SK-N-SH (cell line): ENCODE measurements around the gene UTS2. TPM values are rescaled to one million over a fixed set of nuclear protein-coding genes. Genes with fewer than 3 reads are reported as not detected.

Experiments
- CTCF ChIA-PET: fragments of 300-600, 350-600 bp; formaldehyde crosslinking; extraction: SDS; loops from one replicate; lab custom pipeline; 2021; lab: Yijun Ruan, JAX
- POLR2A ChIA-PET: fragments of 350-600 bp; sonication (Branson Sonifier 250); formaldehyde crosslinking; extraction: SDS; loops from one replicate; lab custom pipeline; 2020; ENCODE audit warnings: antibody characterized with exemption, inconsistent platforms; lab: Yijun Ruan, JAX
- DNase-seq: peaks from one replicate; pipeline ENCODE4 v3.0.0; 2012
- H2AFZ ChIP-seq: fragments of 200-600 bp; sonication (generic); 2 replicates; pipeline ENCODE4 v1.8.1; 2016; ENCODE audit warnings: antibody characterized with exemption, mild to moderate bottlenecking, low read depth
- H3F3A ChIP-seq: fragments of 200-600 bp; sonication (generic); replicated peaks from 2 replicates; pipeline ENCODE3; 2016; ENCODE audit warnings: antibody characterized with exemption, mild to moderate bottlenecking; ENCODE audit not compliant: insufficient read depth
- H3K27ac ChIP-seq, 2 experiments: fragments of 200-500 bp in 1 of 2; fragments of 200-600 bp in 1 of 2; sonication (Bioruptor generic) in 1 of 2; sonication (generic), shearing (Covaris generic) in 1 of 2; 2 replicates each; pipeline versions ENCODE4 v1.5.1 to v1.6.1; 2014 to 2016; ENCODE audit warnings: low read depth in 2 of 2, inconsistent platforms in 1 of 2, low read length in 1 of 2, mild to moderate bottlenecking in 1 of 2, mixed read lengths in 1 of 2
- H3K27me3 ChIP-seq: fragments of 200-600 bp; sonication (generic), shearing (Covaris generic); 2 replicates; pipeline ENCODE4 v1.6.1; 2016; ENCODE audit warnings: mixed run types; ENCODE audit not compliant: insufficient read depth
- H3K36me3 ChIP-seq, 2 experiments: fragments of 200-500 bp in 1 of 2; fragments of 200-600 bp in 1 of 2; sonication (Bioruptor generic) in 1 of 2; sonication (generic) in 1 of 2; replicated peaks in 1 of 2; 2 replicates each; pipeline versions ENCODE3 to v1.5.1; 2014 to 2016; ENCODE audit warnings: low read length in 1 of 2, mild to moderate bottlenecking in 1 of 2; ENCODE audit not compliant: insufficient read depth in 2 of 2, control insufficient read depth in 1 of 2
- H3K4me1 ChIP-seq, 2 experiments: fragments of 200-500 bp in 1 of 2; fragments of 200-600 bp in 1 of 2; sonication (Bioruptor generic) in 1 of 2; sonication (generic), shearing (Covaris generic) in 1 of 2; 2 replicates each; pipeline versions ENCODE4 v1.5.1 to v1.6.1; 2014 to 2016; ENCODE audit warnings: low read depth in 1 of 2, low read length in 1 of 2, mixed run types in 1 of 2; ENCODE audit not compliant: insufficient read depth in 2 of 2, control insufficient read depth in 1 of 2
- H3K4me2 ChIP-seq: fragments of 200-600 bp; sonication (generic), shearing (Covaris generic); 2 replicates; pipeline ENCODE4 v1.6.1; 2017; ENCODE audit warnings: mixed run types
- H3K4me3 ChIP-seq, 2 experiments: fragments of 200-500 bp in 1 of 2; fragments of 200-600 bp in 1 of 2; sonication (Bioruptor generic) in 1 of 2; sonication (generic), shearing (Covaris generic) in 1 of 2; 2 replicates each; pipeline versions ENCODE4 v1.5.1 to v1.8.1; 2014 to 2016; ENCODE audit warnings: low read depth in 2 of 2, inconsistent platforms in 1 of 2, low read length in 1 of 2, mild to moderate bottlenecking in 1 of 2, mixed read lengths in 1 of 2, moderate library complexity in 1 of 2
- H3K79me2 ChIP-seq: fragments of 200-600 bp; sonication (generic); 2 replicates; pipeline ENCODE4 v1.8.1; 2017; ENCODE audit warnings: mild to moderate bottlenecking; ENCODE audit not compliant: insufficient read depth
- H3K9ac ChIP-seq: fragments of 200-600 bp; sonication (generic); 2 replicates; pipeline ENCODE4 v1.6.1; 2017; ENCODE audit warnings: mixed run types
- H3K9me2 ChIP-seq: fragments of 200-600 bp; sonication (generic); 2 replicates; pipeline ENCODE4 v1.6.1; 2017; ENCODE audit warnings: mixed run types
- H3K9me3 ChIP-seq: fragments of 200-600 bp; sonication (generic); 2 replicates; pipeline ENCODE4 v1.6.1; 2017; ENCODE audit warnings: mixed run types, mild to moderate bottlenecking, moderate library complexity
- H4K20me1 ChIP-seq: fragments of 200-600 bp; sonication (generic); 2 replicates; pipeline ENCODE4 v1.6.1; 2017; ENCODE audit warnings: mild to moderate bottlenecking, mixed run types; ENCODE audit not compliant: insufficient read depth
- CTCF ChIP-seq: fragments of 200-600 bp; sonication (generic); IDR thresholded peaks from 2 replicates; pipeline ENCODE4 v1.6.1; 2017; ENCODE audit warnings: antibody characterized with exemption, mild to moderate bottlenecking, moderate library complexity
- EP300 ChIP-seq, 2 experiments: IDR thresholded peaks; 2 replicates each; pipeline versions ENCODE4 v1.4.0 to v1.6.1; 2012; ENCODE audit warnings: borderline replicate concordance in 1 of 2, low read depth in 1 of 2, low read length in 1 of 2
- FOSL2 ChIP-seq: IDR thresholded peaks from 2 replicates; pipeline ENCODE4 v1.4.0; 2012; ENCODE audit warnings: low read depth, mild to moderate bottlenecking, moderate library complexity, borderline replicate concordance
- GABPA ChIP-seq: IDR thresholded peaks from 2 replicates; pipeline ENCODE4 v1.4.0; 2012; ENCODE audit warnings: low read depth, mild to moderate bottlenecking
- IRF3 ChIP-seq: fragments of 150-350 bp; IDR thresholded peaks from 2 replicates; pipeline ENCODE4 v1.6.1; 2016; ENCODE audit warnings: mild to moderate bottlenecking, low read depth, low read length
- MAX ChIP-seq: IDR thresholded peaks from 2 replicates; pipeline ENCODE4 v1.4.0; 2012; ENCODE audit warnings: low read depth
- PBX3 ChIP-seq: IDR thresholded peaks from 2 replicates; pipeline ENCODE4; 2012
- RAD21 ChIP-seq: IDR thresholded peaks from 2 replicates; pipeline ENCODE4 v1.6.1; 2012; ENCODE audit warnings: mild to moderate bottlenecking, low read length
- RCOR1 ChIP-seq: fragments of 150-350 bp; IDR thresholded peaks from 2 replicates; pipeline ENCODE4 v1.6.1; 2017; ENCODE audit warnings: antibody characterized with exemption, low read length
- RFX5 ChIP-seq: IDR thresholded peaks from 2 replicates; pipeline ENCODE4 v1.6.1; 2012; ENCODE audit warnings: mild to moderate bottlenecking, improper control_type of control experiment, low read length
- SMC3 ChIP-seq: IDR thresholded peaks from 2 replicates; pipeline ENCODE4 v1.6.1; 2012; ENCODE audit warnings: low read depth, low read length, improper control_type of control experiment
- TEAD4 ChIP-seq: IDR thresholded peaks from 2 replicates; pipeline ENCODE4 v1.4.0; 2012; ENCODE audit warnings: mild to moderate bottlenecking, borderline replicate concordance; ENCODE audit not compliant: insufficient read depth
- USF2 ChIP-seq: fragments of 150-350 bp; IDR thresholded peaks from 2 replicates; pipeline ENCODE4 v1.6.1; 2017; ENCODE audit warnings: antibody characterized with exemption, low read length, low read depth, borderline replicate concordance
- ZBTB33 ChIP-seq: IDR thresholded peaks from 2 replicates; pipeline ENCODE4 v1.4.0; 2012; ENCODE audit warnings: low read depth, borderline replicate concordance
- WGBS: methylation state at CpG from one replicate; pipeline ENCODE4 v1.1.6; 2017; ENCODE audit warnings: low lambda C conversion rate; 5-methylcytosine and 5-hydroxymethylcytosine counted together
- polyA plus RNA-seq, 3 experiments: library from polyadenylated mRNA; depleted of rRNA; stranded (reverse); fragments of >200 nt; gene quantifications; 2 replicates each; pipeline ENCODE4 v1.2.3, GENCODE V29; 2012

Gene UTS2
- polyA plus RNA-seq, 1 of the 3 experiments (the other 2 are of a cell fraction): 0.13 TPM

GRCh38 chr1:7808253-7808844, 44.5 kb downstream of the UTS2 start:
- Histone ChIP-seq H3K4me3 (no peak overlapping the region), H3K27me3 (no peaks in the 10 kb centered on the region), H3K9me2 (no peaks in the 10 kb centered on the region), H3K27ac (no peak overlapping the region), H3K36me3 (peaks cover 45 to 69% of the 10 kb centered on the region in 2 experiments), H3K9ac (no peak overlapping the region), H3K4me2 (no peak overlapping the region), H3K9me3 (0 out of 2 replicates have a peak, but pooled peaks cover 3% of the 10 kb centered on the region)
- POLR2A ChIA-PET: no interaction called here
- TF ChIP-seq RAD21 (peak; percentile 59), MAX (no peak), CTCF (peak; percentile 61), SMC3 (peak; percentile 41)
- TF ChIP-seq, all 33 proteins: peak for 3
- CTCF ChIA-PET: interaction anchor here (0.7 to 1.8 kb wide), 20 partner anchors 9 to 141 kb away, joined by 3 to 9 read pairs (median 4); no protein-coding TSS in a partner anchor
- H3F3A ChIP-seq: peaks cover 15% of the 10 kb centered on the region
- DNase-seq: peak; percentile 40
- no peak overlapping the region for H2AFZ ChIP-seq
- no peaks in the 10 kb centered on the region for H3K79me2 ChIP-seq
- H4K20me1 ChIP-seq: no peaks in the 10 kb centered on the region
- H3K4me1 ChIP-seq: no peaks in the 10 kb centered on the region
- WGBS: 52% methylated on average over 1 of the region's 1 CpG

- Histone ChIP-seq H3K4me2 (no peak overlapping the region), H3K27me3 (no peaks in the 10 kb centered on the region), H4K20me1 (no peaks in the 10 kb centered on the region), H3F3A (peaks cover 15% of the 10 kb centered on the region), H3K9ac (no peak overlapping the region), H3K36me3 (peaks cover 42 to 61% of the 10 kb centered on the region in 2 experiments), H3K27ac (no peak overlapping the region), H3K4me1 (no peaks in the 10 kb centered on the region), H3K79me2 (no peaks in the 10 kb centered on the region), H3K9me2 (no peaks in the 10 kb centered on the region), H3K9me3 (no peaks in the 10 kb centered on the region), H3K4me3 (no peak overlapping the region), H2AFZ (no peak overlapping the region)
- POLR2A ChIA-PET: no interaction called here
- CTCF ChIA-PET: interaction anchor here (1.2 kb wide), 1 partner anchor 53 kb away, joined by 3 read pairs; no protein-coding TSS in a partner anchor
- WGBS: 89% methylated on average over 9 of the region's 9 CpGs
- no peak for DNase-seq
- TF ChIP-seq ZBTB33 (no peak), TEAD4 (no peak), IRF3 (no peak), RCOR1 (no peak), PBX3 (no peak), GABPA (no peak), FOSL2 (no peak), USF2 (no peak), RFX5 (no peak), EP300 (IDR thresholded peaks at IDR 0.05; ENCODE audit: borderline replicate concordance in 1 of 2, low read depth in 1 of 2, low read length in 1 of 2) (no peak)
Measured at GRCh38 chr1:7805460-7805859, 47.4 kb downstream of the UTS2 start.
